Measurements from ENCODE around the gene AGXT. TPM values are rescaled to one million over a fixed set of nuclear protein-coding genes. Genes with fewer than 3 reads are reported as not detected.

Gene AGXT
- total RNA-seq, 2 experiments from 2014 or later = not detected

DNA sequence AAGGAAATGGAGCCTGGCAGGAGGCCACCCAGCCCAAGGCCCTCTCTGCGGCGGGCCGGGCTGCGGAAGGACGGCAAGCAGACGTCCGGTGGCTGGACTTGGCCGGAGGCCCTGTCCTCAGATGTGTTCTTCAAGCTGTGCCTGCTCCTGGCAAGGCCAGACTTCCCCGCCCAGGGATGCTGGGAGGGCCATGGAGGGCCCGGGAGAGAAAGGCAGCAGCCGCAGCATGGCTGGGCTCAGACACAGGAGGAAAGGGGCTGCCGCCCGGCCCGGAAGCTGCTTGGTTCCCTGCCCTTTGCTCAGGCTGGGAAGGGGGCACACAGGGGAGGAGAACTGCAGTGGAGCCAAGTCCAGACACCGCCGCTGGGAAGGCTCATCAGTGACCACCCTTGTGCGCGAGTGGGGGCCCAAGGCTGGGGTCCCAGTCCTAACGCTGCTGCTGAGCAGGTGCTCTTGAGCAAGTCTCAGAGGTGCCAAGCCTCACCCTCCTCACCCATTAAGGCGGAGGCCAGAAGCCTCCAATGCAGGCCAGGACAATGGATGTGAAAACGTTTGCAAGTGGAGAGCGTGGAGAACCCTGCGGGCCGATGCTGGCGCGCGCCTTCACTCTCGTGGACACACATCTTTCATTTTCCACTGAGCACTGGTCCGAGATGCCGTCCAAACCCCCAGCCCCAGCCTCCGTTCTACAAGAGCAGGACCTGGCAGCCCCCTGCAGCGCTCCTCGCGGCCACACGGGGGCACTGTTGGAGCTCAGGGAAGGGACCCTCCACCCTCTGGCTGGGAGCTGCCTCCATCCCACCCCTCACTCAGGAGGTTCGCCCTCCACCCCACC lies 45.4 kb downstream of the AGXT start:
- Histone ChIP-seq H3K4me2 (ENCODE audit: low read length) (no peak overlapping the region), H3K9me2 (ENCODE audit: insufficient read depth, low read length) (no peaks in the 10 kb centered on the region), H3K4me3 (ENCODE audit: low read depth, low read length, poor library complexity, severe bottlenecking) (no peak overlapping the region), H3K36me3 (ENCODE audit: insufficient read depth, low read length) (no peaks in the 10 kb centered on the region), H3K4me1 (ENCODE audit: insufficient read depth, low read length, poor library complexity, severe bottlenecking) (no peaks in the 10 kb centered on the region), H3K9me3 (ENCODE audit: low read length) (no peaks in the 10 kb centered on the region), H4K20me1 (ENCODE audit: insufficient read depth, low read length) (no peaks in the 10 kb centered on the region), H3K79me2 (ENCODE audit: insufficient read depth, low read depth, low read length) (no peaks in the 10 kb centered on the region), H3K27ac (ENCODE audit: low read depth, low read length, poor library complexity, severe bottlenecking) (no peak overlapping the region), H2AFZ (ENCODE audit: low read length) (no peak overlapping the region)
- intact Hi-C loops (cut with micrococcal nuclease; ENCODE audit: unreplicated experiment) = no loop called here
- BruUV-seq (replicated peaks) = no TSS peak
- peak; percentile 56 for DNase-seq (ENCODE audit: low spot score)
- CTCF ChIA-PET (ENCODE audit: unreplicated experiment) = no interaction called here
- POLR2A ChIA-PET = no interaction called here
- TF ChIP-seq EZH2phosphoT487 (IDR thresholded peaks at IDR 0.05; ENCODE audit: borderline replicate concordance, low read depth, low read length) (no peak), CTCF (conservative IDR thresholded peaks at IDR 0.05; ENCODE audit: low read length) (peak; percentile 90)

DNA sequence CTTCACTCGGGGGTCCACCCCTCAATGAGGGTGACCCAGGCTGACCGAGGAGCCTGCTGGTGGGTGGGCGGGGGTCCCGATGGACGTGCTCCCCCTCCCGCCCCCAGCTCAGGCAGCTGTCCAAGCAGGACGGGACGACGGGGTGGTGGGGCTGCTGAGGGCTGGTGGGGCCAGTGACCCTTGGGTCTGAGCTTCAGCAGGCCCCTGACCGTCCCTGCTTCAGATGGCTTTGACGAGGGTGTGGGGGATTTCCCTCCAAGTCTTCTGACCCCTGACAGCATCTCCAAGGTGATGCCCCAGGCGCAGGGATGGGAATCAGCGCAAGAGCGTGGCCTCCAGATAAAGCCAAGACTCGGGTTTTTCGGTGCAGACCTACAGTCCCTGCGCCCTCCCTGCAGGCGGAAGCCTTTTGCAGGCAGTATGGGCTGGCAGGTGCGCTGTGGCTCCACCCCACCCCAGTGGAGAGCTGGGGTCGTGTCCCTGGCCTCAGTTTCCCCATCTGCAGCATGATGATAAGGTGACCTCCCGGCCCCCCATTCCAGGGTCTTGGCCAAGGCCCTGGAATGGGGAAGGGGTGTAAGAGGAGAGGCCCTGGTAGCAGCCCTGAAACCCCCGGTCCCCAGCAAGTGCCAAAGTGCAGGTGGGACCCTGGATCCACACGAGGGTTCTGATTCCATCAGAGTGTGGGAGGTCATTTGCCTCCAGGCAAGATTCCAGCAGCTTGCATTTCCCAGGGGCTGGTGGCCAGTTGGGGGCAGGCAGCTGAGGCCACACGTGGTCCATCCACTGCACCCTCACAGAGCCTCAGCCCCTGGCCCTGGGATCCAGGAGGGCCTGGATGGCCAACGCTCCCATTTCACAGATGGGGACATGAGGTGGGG lies 46.3 kb downstream of the AGXT start:
- H3K27ac ChIP-seq (ENCODE audit: low read depth, low read length, poor library complexity, severe bottlenecking) = no peak overlapping the region
- CTCF ChIA-PET (ENCODE audit: unreplicated experiment) = interaction anchor here (0.6 kb wide), 1 partner anchor 43 kb away, joined by 3 read pairs; no protein-coding TSS in a partner anchor
- no peaks in the 10 kb centered on the region for H4K20me1 ChIP-seq (ENCODE audit: insufficient read depth, low read length)
- no peak overlapping the region for H3K4me3 ChIP-seq (ENCODE audit: low read depth, low read length, poor library complexity, severe bottlenecking)
- POLR2A ChIA-PET = no interaction called here
- TF ChIP-seq CTCF (conservative IDR thresholded peaks at IDR 0.05; ENCODE audit: low read length) (peak; percentile 65), EZH2phosphoT487 (IDR thresholded peaks at IDR 0.05; ENCODE audit: borderline replicate concordance, low read depth, low read length) (no peak)
- H2AFZ ChIP-seq (ENCODE audit: low read length) = no peak overlapping the region
- BruUV-seq (replicated peaks) = no TSS peak
- no peak for DNase-seq (ENCODE audit: low spot score)
- intact Hi-C loops (cut with micrococcal nuclease; ENCODE audit: unreplicated experiment) = no loop called here
- no peaks in the 10 kb centered on the region for H3K9me2 ChIP-seq (ENCODE audit: insufficient read depth, low read length)
- H3K79me2 ChIP-seq (ENCODE audit: insufficient read depth, low read depth, low read length) = no peaks in the 10 kb centered on the region
- no peaks in the 10 kb centered on the region for H3K4me1 ChIP-seq (ENCODE audit: insufficient read depth, low read length, poor library complexity, severe bottlenecking)
- H3K36me3 ChIP-seq (ENCODE audit: insufficient read depth, low read length) = no peaks in the 10 kb centered on the region
- no peaks in the 10 kb centered on the region for H3K9me3 ChIP-seq (ENCODE audit: low read length)
- no peak overlapping the region for H3K4me2 ChIP-seq (ENCODE audit: low read length)
